ENCODE measurements around the gene TEX52.

Gene TEX52

GRCh38 chr12:2832550-2833127 lies 24.2 kb downstream of the TEX52 start:
- Histone ChIP-seq H3K27me3 (ENCODE audit: control insufficient read depth in 1 of 2, insufficient read depth in 2 of 2, low read length in 2 of 2) (no peaks in the 10 kb centered on the region), H3K9me3 (ENCODE audit: control insufficient read depth in 2 of 2, low read length in 2 of 2) (no peaks in the 10 kb centered on the region), H3K9ac (ENCODE audit: low read length in 2 of 2) (no peak overlapping the region), H3K4me1 (ENCODE audit: control insufficient read depth, insufficient read depth, low read length) (peaks cover 18% of the 10 kb centered on the region), H3K36me3 (ENCODE audit: control insufficient read depth in 2 of 2, insufficient read depth in 2 of 2, low read length in 2 of 2) (peaks cover 8 to 12% of the 10 kb centered on the region in 2 donors), H3K27ac (ENCODE audit: low read length) (no peak overlapping the region), H3K4me3 (ENCODE audit: low read length in 2 of 2) (no peak overlapping the region)

GRCh38 chr12:2829275-2829674 lies 27.6 kb downstream of the TEX52 start:
- peaks cover 5% of the 10 kb centered on the region for H3K4me1 ChIP-seq (ENCODE audit: control insufficient read depth, insufficient read depth, low read length)
- H3K27ac ChIP-seq (ENCODE audit: low read length), result no peak overlapping the region
- no peaks in the 10 kb centered on the region for H3K27me3 ChIP-seq (ENCODE audit: control insufficient read depth in 1 of 2, insufficient read depth in 2 of 2, low read length in 2 of 2)
- no peak overlapping the region for H3K9ac ChIP-seq (ENCODE audit: low read length in 2 of 2)
- no peak overlapping the region for H3K4me3 ChIP-seq (ENCODE audit: low read length in 2 of 2)
- H3K9me3 ChIP-seq (ENCODE audit: control insufficient read depth in 2 of 2, low read length in 2 of 2), result no peaks in the 10 kb centered on the region
- H3K36me3 ChIP-seq (ENCODE audit: control insufficient read depth in 2 of 2, insufficient read depth in 2 of 2, low read length in 2 of 2), result peaks cover 40 to 41% of the 10 kb centered on the region in 2 donors

GRCh38 chr12:2826721-2827515 lies 29.9 kb downstream of the TEX52 start:
- H3K4me1 ChIP-seq (ENCODE audit: control insufficient read depth, insufficient read depth, low read length), result no peaks in the 10 kb centered on the region
- H3K36me3 ChIP-seq (ENCODE audit: control insufficient read depth in 2 of 2, insufficient read depth in 2 of 2, low read length in 2 of 2), result peaks cover 60 to 62% of the 10 kb centered on the region in 2 donors
- H3K27ac ChIP-seq (ENCODE audit: low read length), result no peak overlapping the region
- H3K27me3 ChIP-seq (ENCODE audit: control insufficient read depth in 1 of 2, insufficient read depth in 2 of 2, low read length in 2 of 2), result no peaks in the 10 kb centered on the region
- H3K4me3 ChIP-seq (ENCODE audit: low read length in 2 of 2), result no peak overlapping the region
- H3K9me3 ChIP-seq (ENCODE audit: control insufficient read depth in 2 of 2, low read length in 2 of 2), result no peaks in the 10 kb centered on the region
- H3K9ac ChIP-seq (ENCODE audit: low read length in 2 of 2), result no peak overlapping the region

GRCh38 chr12:2826036-2826435 lies 30.8 kb downstream of the TEX52 start:
- no peak overlapping the region for H3K27ac ChIP-seq (ENCODE audit: low read length)
- no peaks in the 10 kb centered on the region for H3K4me1 ChIP-seq (ENCODE audit: control insufficient read depth, insufficient read depth, low read length)
- H3K36me3 ChIP-seq (ENCODE audit: control insufficient read depth in 2 of 2, insufficient read depth in 2 of 2, low read length in 2 of 2), result peaks cover 64 to 68% of the 10 kb centered on the region in 2 donors
- H3K27me3 ChIP-seq (ENCODE audit: control insufficient read depth in 1 of 2, insufficient read depth in 2 of 2, low read length in 2 of 2), result no peaks in the 10 kb centered on the region
- no peak overlapping the region for H3K4me3 ChIP-seq (ENCODE audit: low read length in 2 of 2)
- no peaks in the 10 kb centered on the region for H3K9me3 ChIP-seq (ENCODE audit: control insufficient read depth in 2 of 2, low read length in 2 of 2)
- H3K9ac ChIP-seq (ENCODE audit: low read length in 2 of 2), result no peak overlapping the region

GRCh38 chr12:2825132-2825531 lies 31.7 kb downstream of the TEX52 start:
- no peaks in the 10 kb centered on the region for H3K9me3 ChIP-seq (ENCODE audit: control insufficient read depth in 2 of 2, low read length in 2 of 2)
- H3K36me3 ChIP-seq (ENCODE audit: control insufficient read depth in 2 of 2, insufficient read depth in 2 of 2, low read length in 2 of 2), result peaks cover 68 to 72% of the 10 kb centered on the region in 2 donors
- no peak overlapping the region for H3K27ac ChIP-seq (ENCODE audit: low read length)
- no peaks in the 10 kb centered on the region for H3K27me3 ChIP-seq (ENCODE audit: control insufficient read depth in 1 of 2, insufficient read depth in 2 of 2, low read length in 2 of 2)
- H3K4me3 ChIP-seq (ENCODE audit: low read length in 2 of 2), result no peak overlapping the region
- H3K4me1 ChIP-seq (ENCODE audit: control insufficient read depth, insufficient read depth, low read length), result no peaks in the 10 kb centered on the region
- no peak overlapping the region for H3K9ac ChIP-seq (ENCODE audit: low read length in 2 of 2)

- Histone ChIP-seq H3K9me3 (ENCODE audit: control insufficient read depth in 2 of 2, low read length in 2 of 2) (no peaks in the 10 kb centered on the region), H3K27me3 (ENCODE audit: control insufficient read depth in 1 of 2, insufficient read depth in 2 of 2, low read length in 2 of 2) (no peaks in the 10 kb centered on the region), H3K27ac (ENCODE audit: low read length) (no peak overlapping the region), H3K4me1 (ENCODE audit: control insufficient read depth, insufficient read depth, low read length) (no peaks in the 10 kb centered on the region), H3K36me3 (ENCODE audit: control insufficient read depth in 2 of 2, insufficient read depth in 2 of 2, low read length in 2 of 2) (peaks cover 71 to 72% of the 10 kb centered on the region in 2 donors), H3K9ac (ENCODE audit: low read length in 2 of 2) (no peak overlapping the region), H3K4me3 (ENCODE audit: low read length in 2 of 2) (no peak overlapping the region)
Observed at GRCh38 chr12:2824541-2824940, 32.3 kb downstream of the TEX52 start.

- Histone ChIP-seq H3K36me3 (ENCODE audit: control insufficient read depth in 2 of 2, insufficient read depth in 2 of 2, low read length in 2 of 2) (peaks cover 72 to 76% of the 10 kb centered on the region in 2 donors), H3K27me3 (ENCODE audit: control insufficient read depth in 1 of 2, insufficient read depth in 2 of 2, low read length in 2 of 2) (no peaks in the 10 kb centered on the region), H3K4me1 (ENCODE audit: control insufficient read depth, insufficient read depth, low read length) (no peaks in the 10 kb centered on the region), H3K9me3 (ENCODE audit: control insufficient read depth in 2 of 2, low read length in 2 of 2) (no peaks in the 10 kb centered on the region), H3K4me3 (ENCODE audit: low read length in 2 of 2) (no peak overlapping the region), H3K27ac (ENCODE audit: low read length) (no peak overlapping the region), H3K9ac (ENCODE audit: low read length in 2 of 2) (no peak overlapping the region)
Observed at GRCh38 chr12:2823483-2823882, 33.4 kb downstream of the TEX52 start.

- Histone ChIP-seq H3K27ac (ENCODE audit: low read length) (no peak overlapping the region), H3K4me3 (ENCODE audit: low read length in 2 of 2) (no peak overlapping the region), H3K9ac (ENCODE audit: low read length in 2 of 2) (no peak overlapping the region), H3K4me1 (ENCODE audit: control insufficient read depth, insufficient read depth, low read length) (no peaks in the 10 kb centered on the region), H3K9me3 (ENCODE audit: control insufficient read depth in 2 of 2, low read length in 2 of 2) (no peaks in the 10 kb centered on the region), H3K27me3 (ENCODE audit: control insufficient read depth in 1 of 2, insufficient read depth in 2 of 2, low read length in 2 of 2) (no peaks in the 10 kb centered on the region), H3K36me3 (ENCODE audit: control insufficient read depth in 2 of 2, insufficient read depth in 2 of 2, low read length in 2 of 2) (peaks cover 61 to 63% of the 10 kb centered on the region in 2 donors)
Observed at GRCh38 chr12:2820432-2820831, 36.4 kb downstream of the TEX52 start.

- Histone ChIP-seq H3K9ac (ENCODE audit: low read length in 2 of 2) (no peak overlapping the region), H3K9me3 (ENCODE audit: control insufficient read depth in 2 of 2, low read length in 2 of 2) (no peaks in the 10 kb centered on the region), H3K27ac (ENCODE audit: low read length) (no peak overlapping the region), H3K4me1 (ENCODE audit: control insufficient read depth, insufficient read depth, low read length) (no peaks in the 10 kb centered on the region), H3K4me3 (ENCODE audit: low read length in 2 of 2) (no peak overlapping the region), H3K36me3 (ENCODE audit: control insufficient read depth in 2 of 2, insufficient read depth in 2 of 2, low read length in 2 of 2) (peaks cover 55 to 59% of the 10 kb centered on the region in 2 donors), H3K27me3 (ENCODE audit: control insufficient read depth in 1 of 2, insufficient read depth in 2 of 2, low read length in 2 of 2) (no peaks in the 10 kb centered on the region)
Observed at GRCh38 chr12:2819810-2820209, 37.0 kb downstream of the TEX52 start.

GRCh38 chr12:2813214-2814185 lies 43.3 kb downstream of the TEX52 start:
- Histone ChIP-seq H3K27me3 (ENCODE audit: control insufficient read depth in 1 of 2, insufficient read depth in 2 of 2, low read length in 2 of 2) (no peaks in the 10 kb centered on the region), H3K9ac (ENCODE audit: low read length in 2 of 2) (peak overlapping the region; percentile 73 to 92), H3K36me3 (ENCODE audit: control insufficient read depth in 2 of 2, insufficient read depth in 2 of 2, low read length in 2 of 2) (peaks cover 10 to 15% of the 10 kb centered on the region in 2 donors)

More at GRCh38 chr12:2813214-2814185, 43.3 kb downstream of the TEX52 start:
- Histone ChIP-seq H3K4me3 (ENCODE audit: low read length in 2 of 2) (peak overlapping the region; percentile 98 to 99), H3K27ac (ENCODE audit: low read length) (peak overlapping the region; percentile 89), H3K4me1 (ENCODE audit: control insufficient read depth, insufficient read depth, low read length) (peaks cover 15% of the 10 kb centered on the region), H3K9me3 (ENCODE audit: control insufficient read depth in 2 of 2, low read length in 2 of 2) (no peaks in the 10 kb centered on the region)
